ENCODE data around the gene PLA2G3.

Gene PLA2G3

DNA sequence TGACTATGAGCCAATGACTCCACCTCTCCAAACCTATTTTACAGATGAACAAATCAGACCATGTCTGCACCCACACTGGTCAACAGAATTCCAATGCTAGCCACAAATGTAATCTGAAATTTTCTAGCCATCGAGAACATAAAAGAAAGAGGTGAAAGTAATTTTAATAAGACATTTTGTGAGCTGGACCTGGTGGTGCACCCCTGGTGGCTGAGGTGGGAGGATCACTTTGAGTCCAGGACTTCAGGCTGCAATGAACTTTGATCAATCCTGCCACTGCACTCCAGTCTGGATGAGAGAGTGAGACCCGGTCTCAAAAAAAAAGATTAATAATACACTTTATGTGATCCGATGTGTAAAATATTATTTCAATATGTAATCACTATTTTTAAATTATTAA is 10.3 kb upstream of the PLA2G3 start:
- Histone ChIP-seq H3K9ac (no peak overlapping the region), H3K4me2 (no peak overlapping the region), H3K4me1 (no peaks in the 10 kb centered on the region), H3K27me3 (no peaks in the 10 kb centered on the region), H3K9me3 (peaks cover 17% of the 10 kb centered on the region), H3K27ac (no peak overlapping the region), H3K36me3 (no peaks in the 10 kb centered on the region), H4K20me1 (no peaks in the 10 kb centered on the region), H3K4me3 (no peak overlapping the region)
- no peak for TF ChIP-seq Cebpa-rat (IDR thresholded peaks at IDR 0.05)

DNA sequence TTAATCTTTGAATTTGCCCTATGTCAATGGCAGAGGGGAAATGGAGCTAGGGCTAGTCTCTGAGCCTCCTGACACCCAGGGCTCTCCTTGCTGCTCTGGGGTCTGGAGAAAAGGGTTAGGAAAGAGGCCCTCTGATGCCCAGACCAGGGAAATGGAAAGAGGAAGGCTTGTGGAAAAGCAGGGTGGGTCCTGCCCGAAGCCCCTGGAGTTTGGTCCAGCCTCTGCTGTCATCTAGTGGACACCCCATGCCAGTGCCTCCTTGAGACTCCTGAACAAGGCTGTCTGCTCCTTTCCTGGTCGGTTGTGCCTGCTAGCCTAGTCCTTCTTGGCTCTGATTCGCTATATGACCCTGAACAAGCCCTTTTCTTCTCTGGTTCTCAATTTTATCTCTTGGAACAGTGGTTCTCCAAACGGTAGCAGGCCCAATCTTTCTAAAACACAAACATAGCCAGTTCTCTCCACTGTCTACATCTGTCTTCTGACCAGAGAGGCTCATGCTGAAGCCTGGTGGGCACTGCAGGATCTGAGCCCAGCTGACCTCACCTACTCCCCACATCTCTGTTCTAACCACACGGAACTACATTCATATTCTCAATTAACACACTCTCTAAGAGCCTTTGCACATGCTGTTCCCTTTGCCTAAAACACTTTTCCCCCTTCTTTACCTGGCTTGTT is 8.8 kb upstream of the PLA2G3 start:
- no peak overlapping the region for H3K9ac ChIP-seq
- H3K27me3 ChIP-seq = no peaks in the 10 kb centered on the region
- no peaks in the 10 kb centered on the region for H3K36me3 ChIP-seq
- H3K4me1 ChIP-seq = no peaks in the 10 kb centered on the region
- H4K20me1 ChIP-seq = no peaks in the 10 kb centered on the region
- no peak overlapping the region for H3K4me3 ChIP-seq
- H3K4me2 ChIP-seq = no peak overlapping the region
- H3K9me3 ChIP-seq = peaks cover 28% of the 10 kb centered on the region
- H3K27ac ChIP-seq = no peak overlapping the region
- no peak for TF ChIP-seq Cebpa-rat (IDR thresholded peaks at IDR 0.05)

GRCh38 chr22:31148488-31148887 is 8.2 kb upstream of the PLA2G3 start:
- no peaks in the 10 kb centered on the region for H3K4me1 ChIP-seq
- no peaks in the 10 kb centered on the region for H3K36me3 ChIP-seq
- H3K27me3 ChIP-seq = no peaks in the 10 kb centered on the region
- no peak for TF ChIP-seq Cebpa-rat (IDR thresholded peaks at IDR 0.05)
- H4K20me1 ChIP-seq = no peaks in the 10 kb centered on the region
- peaks cover 28% of the 10 kb centered on the region for H3K9me3 ChIP-seq
- H3K4me2 ChIP-seq = no peak overlapping the region
- no peak overlapping the region for H3K27ac ChIP-seq
- no peak overlapping the region for H3K4me3 ChIP-seq
- H3K9ac ChIP-seq = no peak overlapping the region

GRCh38 chr22:31144223-31144622 is 3.9 kb upstream of the PLA2G3 start:
- Histone ChIP-seq H3K27me3 (no peaks in the 10 kb centered on the region), H3K4me3 (no peak overlapping the region), H3K27ac (no peak overlapping the region), H3K9me3 (peaks cover 28% of the 10 kb centered on the region), H3K4me2 (no peak overlapping the region), H3K36me3 (no peaks in the 10 kb centered on the region), H4K20me1 (no peaks in the 10 kb centered on the region), H3K4me1 (no peaks in the 10 kb centered on the region), H3K9ac (no peak overlapping the region)
- TF ChIP-seq Cebpa-rat (IDR thresholded peaks at IDR 0.05) = no peak

DNA sequence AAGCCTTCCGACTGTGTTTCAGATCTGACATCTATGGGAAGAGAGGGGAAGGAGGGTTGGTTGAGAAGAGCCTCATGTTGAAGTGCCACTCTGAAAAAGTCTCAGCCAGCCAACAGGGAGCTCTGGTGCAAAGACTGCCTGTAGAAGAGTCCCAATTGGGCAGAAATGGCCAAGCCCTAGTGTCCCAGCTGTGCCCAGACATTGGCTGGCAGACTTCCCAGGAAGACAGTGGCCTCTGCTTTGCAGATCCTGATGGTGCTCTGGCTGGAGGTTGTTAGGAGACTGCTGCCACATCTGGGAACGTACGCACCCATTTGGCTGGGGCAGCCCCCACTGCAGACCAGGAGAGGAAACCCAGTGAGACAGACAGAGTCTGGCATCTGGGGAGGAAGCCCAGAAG is 3.2 kb upstream of the PLA2G3 start:
- H3K27me3 ChIP-seq = no peaks in the 10 kb centered on the region
- H3K4me1 ChIP-seq = no peaks in the 10 kb centered on the region
- peaks cover 28% of the 10 kb centered on the region for H3K9me3 ChIP-seq
- no peak overlapping the region for H3K4me3 ChIP-seq
- no peaks in the 10 kb centered on the region for H3K36me3 ChIP-seq
- H4K20me1 ChIP-seq = no peaks in the 10 kb centered on the region
- TF ChIP-seq Cebpa-rat (IDR thresholded peaks at IDR 0.05) = no peak
- H3K9ac ChIP-seq = no peak overlapping the region
- H3K4me2 ChIP-seq = no peak overlapping the region
- H3K27ac ChIP-seq = no peak overlapping the region

- Histone ChIP-seq H3K9me3 (peaks cover 28% of the 10 kb centered on the region), H3K36me3 (no peaks in the 10 kb centered on the region), H4K20me1 (no peaks in the 10 kb centered on the region), H3K27ac (no peak overlapping the region), H3K4me1 (no peaks in the 10 kb centered on the region), H3K27me3 (no peaks in the 10 kb centered on the region), H3K4me2 (no peak overlapping the region), H3K9ac (no peak overlapping the region), H3K4me3 (no peak overlapping the region)
- TF ChIP-seq Cebpa-rat (IDR thresholded peaks at IDR 0.05) = no peak
Measured at GRCh38 chr22:31143038-31143437, 2.7 kb upstream of the PLA2G3 start.

GRCh38 chr22:31142285-31142684 is 2.0 kb upstream of the PLA2G3 start:
- Histone ChIP-seq H3K4me3 (no peak overlapping the region), H4K20me1 (no peaks in the 10 kb centered on the region), H3K9ac (no peak overlapping the region), H3K27ac (no peak overlapping the region), H3K27me3 (no peaks in the 10 kb centered on the region), H3K4me2 (no peak overlapping the region), H3K4me1 (no peaks in the 10 kb centered on the region), H3K9me3 (peaks cover 23% of the 10 kb centered on the region), H3K36me3 (no peaks in the 10 kb centered on the region)
- TF ChIP-seq Cebpa-rat (IDR thresholded peaks at IDR 0.05) = no peak

GRCh38 chr22:31141551-31141950 is 1.2 kb upstream of the PLA2G3 start:
- Histone ChIP-seq H3K4me2 (no peak overlapping the region), H3K4me3 (no peak overlapping the region), H3K9me3 (peaks cover 16% of the 10 kb centered on the region; the same call in 1 of the 2 replicates), H3K9ac (no peak overlapping the region), H3K36me3 (no peaks in the 10 kb centered on the region), H3K27me3 (no peaks in the 10 kb centered on the region), H3K27ac (no peak overlapping the region), H4K20me1 (no peaks in the 10 kb centered on the region), H3K4me1 (no peaks in the 10 kb centered on the region)
- no peak for TF ChIP-seq Cebpa-rat (IDR thresholded peaks at IDR 0.05)

GRCh38 chr22:31140746-31141145 is 438 bp upstream of the PLA2G3 start:
- Histone ChIP-seq H3K4me1 (no peaks in the 10 kb centered on the region), H3K9ac (no peak overlapping the region), H3K36me3 (no peaks in the 10 kb centered on the region), H3K4me2 (no peak overlapping the region), H3K4me3 (no peak overlapping the region), H3K27me3 (no peaks in the 10 kb centered on the region), H3K9me3 (0 out of 2 replicates have a peak, but pooled peaks cover 13% of the 10 kb centered on the region), H4K20me1 (no peaks in the 10 kb centered on the region), H3K27ac (no peak overlapping the region)
- TF ChIP-seq Cebpa-rat (IDR thresholded peaks at IDR 0.05) = no peak

GRCh38 chr22:31139066-31139465 is 1.2 kb downstream of the PLA2G3 start:
- no peak overlapping the region for H3K27ac ChIP-seq
- TF ChIP-seq Cebpa-rat (IDR thresholded peaks at IDR 0.05) = no peak
- H3K9ac ChIP-seq = no peak overlapping the region
- no peak overlapping the region for H3K4me2 ChIP-seq
- no peak overlapping the region for H3K4me3 ChIP-seq
- H3K4me1 ChIP-seq = no peaks in the 10 kb centered on the region
- no peaks in the 10 kb centered on the region for H4K20me1 ChIP-seq
- no peaks in the 10 kb centered on the region for H3K36me3 ChIP-seq
- H3K27me3 ChIP-seq = no peaks in the 10 kb centered on the region
- H3K9me3 ChIP-seq = no peaks in the 10 kb centered on the region

DNA sequence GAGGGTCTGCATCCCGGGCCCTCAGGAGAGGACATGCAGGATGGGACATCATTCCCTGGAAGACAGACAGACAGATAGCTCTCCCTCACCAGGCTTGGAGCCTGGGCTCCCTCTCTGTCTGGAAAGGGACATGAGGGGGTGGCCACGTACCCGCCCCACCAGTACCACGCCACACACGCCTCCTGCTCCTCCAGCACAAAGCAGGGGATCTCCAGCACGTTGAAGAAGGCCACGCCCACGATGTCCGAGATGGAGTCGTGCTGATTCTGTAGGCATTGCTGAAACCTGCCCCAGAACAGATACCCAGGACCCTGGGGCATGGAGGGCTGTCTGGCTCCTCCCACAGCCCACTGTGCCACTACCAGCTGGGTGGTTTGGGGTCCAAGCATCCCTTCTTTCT is 2.2 kb downstream of the PLA2G3 start:
- H3K9me3 ChIP-seq = no peaks in the 10 kb centered on the region
- H3K4me1 ChIP-seq = no peaks in the 10 kb centered on the region
- H3K4me2 ChIP-seq = no peak overlapping the region
- no peaks in the 10 kb centered on the region for H3K36me3 ChIP-seq
- H3K9ac ChIP-seq = no peak overlapping the region
- H3K27ac ChIP-seq = no peak overlapping the region
- H3K27me3 ChIP-seq = no peaks in the 10 kb centered on the region
- no peak for TF ChIP-seq Cebpa-rat (IDR thresholded peaks at IDR 0.05)
- H4K20me1 ChIP-seq = no peaks in the 10 kb centered on the region
- H3K4me3 ChIP-seq = no peak overlapping the region
